SH-SY5Y (cell line): ENCODE data around the gene PAX2.

Source experiments
- GATA2 ChIP-seq: IDR thresholded peaks from 2 replicates; pipeline ENCODE4 v1.6.1; 2011; ENCODE audit warnings: mild to moderate bottlenecking, low read depth, low read length
- GATA3 ChIP-seq: IDR thresholded peaks from 2 replicates; pipeline ENCODE4 v1.6.1; 2011; ENCODE audit warnings: low read depth, mild to moderate bottlenecking, low read length, moderate library complexity

- TF ChIP-seq GATA3 (no peak), GATA2 (no peak)
Observed at GRCh38 chr10:100819424-100819823, 74.0 kb downstream of the PAX2 start.
